ENCODE measurements around the gene PDIA5.
"Not testable (repeated sequence)": the region's sequence is repeated elsewhere in the genome, so short reads cannot be mapped to it uniquely, and the experiment has no call there.

The PDIA5 gene

GRCh38 chr3:123094516-123095313 lies 27.9 kb downstream of the PDIA5 start:
- DNase-seq = no peak

GRCh38 chr3:123096126-123096525 lies 29.3 kb downstream of the PDIA5 start:
- no peak for DNase-seq

DNA sequence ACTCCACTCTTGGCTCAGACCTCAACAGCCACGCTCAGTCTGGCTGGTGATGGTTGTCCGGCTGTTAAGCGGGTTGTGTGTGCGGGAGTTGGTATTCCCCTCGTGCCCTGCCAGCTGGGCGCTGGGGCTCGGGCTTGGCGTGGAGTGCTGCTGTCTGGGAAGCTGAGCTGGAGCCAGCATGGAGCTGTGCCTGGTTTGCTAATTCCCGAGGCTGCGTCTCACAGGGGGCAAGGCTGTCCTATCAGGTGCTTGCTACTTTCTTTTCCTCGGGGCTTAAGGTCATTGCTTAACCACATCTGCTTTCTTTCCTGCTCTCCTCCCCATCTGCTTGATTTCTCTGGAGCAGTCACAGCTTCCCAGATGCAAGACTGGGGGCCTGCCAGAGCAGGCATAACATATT lies 29.9 kb downstream of the PDIA5 start:
- no peak for DNase-seq

GRCh38 chr3:123098426-123099330 lies 31.9 kb downstream of the PDIA5 start:
- no peak for DNase-seq

DNA sequence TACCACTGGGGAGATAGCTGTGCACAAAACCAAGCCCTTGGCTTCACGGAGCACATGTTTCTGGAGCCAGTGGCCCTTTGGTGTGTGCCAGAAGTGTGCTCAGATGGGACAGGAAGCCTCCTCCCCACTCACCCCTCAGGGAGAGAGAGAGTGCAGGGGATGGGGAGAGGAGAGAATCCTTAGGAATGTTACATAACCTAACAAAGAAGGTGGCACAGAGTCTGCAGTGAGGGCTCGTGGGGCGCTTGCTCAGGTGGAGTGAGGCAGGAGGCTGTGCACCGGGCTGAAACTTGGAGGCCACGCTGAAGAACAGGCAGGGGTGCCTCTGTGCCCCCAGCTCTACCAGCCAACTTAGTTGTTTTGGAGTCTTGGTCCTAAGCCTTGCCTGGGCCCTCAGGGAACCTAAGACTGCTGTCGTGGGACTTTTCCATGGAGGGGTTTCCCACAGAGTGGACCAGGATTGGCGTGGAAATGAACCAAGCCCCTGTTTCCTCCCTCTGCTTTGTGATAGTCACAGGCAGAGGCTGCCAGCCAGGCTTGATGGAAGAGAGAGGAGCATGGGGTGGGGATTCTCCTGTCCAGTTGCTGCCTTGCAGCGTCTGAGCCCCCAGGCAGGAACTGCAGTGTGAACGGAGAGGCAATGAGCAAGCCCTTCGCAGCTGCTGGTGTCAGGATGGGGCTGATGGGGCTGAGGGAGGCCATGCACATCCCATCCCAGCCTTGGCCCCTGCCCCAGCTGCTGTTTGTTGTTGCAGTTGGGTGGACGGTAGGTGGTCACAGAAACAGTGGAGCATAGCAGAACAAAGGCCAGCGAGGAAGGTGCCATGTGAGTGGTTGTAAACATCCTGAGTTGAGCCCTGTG lies 32.7 kb downstream of the PDIA5 start:
- no peak for DNase-seq

- DNase-seq = no peak
Measured at GRCh38 chr3:123100193-123100776, 33.5 kb downstream of the PDIA5 start.

- DNase-seq = no peak
Measured at GRCh38 chr3:123102249-123102648, 35.4 kb downstream of the PDIA5 start.

DNA sequence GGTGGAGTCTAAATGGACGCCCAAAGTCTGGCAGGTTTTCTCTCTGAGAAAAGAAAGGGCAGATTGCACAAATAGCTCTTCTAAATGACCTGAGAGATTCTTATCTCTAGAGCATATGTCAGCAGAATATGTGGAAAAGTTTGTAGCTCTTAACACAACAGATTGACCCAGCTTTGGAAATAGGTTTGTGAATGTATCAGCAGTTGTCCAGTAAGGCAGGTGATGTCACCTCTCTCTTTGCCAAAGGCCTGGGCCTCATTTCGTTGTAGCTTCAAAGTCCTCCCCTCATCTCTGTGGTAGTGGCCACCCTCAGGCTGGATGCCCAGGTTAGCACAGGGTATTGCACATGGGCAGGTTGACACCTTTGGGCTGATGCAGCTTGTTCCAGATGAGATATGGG lies 36.0 kb downstream of the PDIA5 start:
- no peak for DNase-seq

DNA sequence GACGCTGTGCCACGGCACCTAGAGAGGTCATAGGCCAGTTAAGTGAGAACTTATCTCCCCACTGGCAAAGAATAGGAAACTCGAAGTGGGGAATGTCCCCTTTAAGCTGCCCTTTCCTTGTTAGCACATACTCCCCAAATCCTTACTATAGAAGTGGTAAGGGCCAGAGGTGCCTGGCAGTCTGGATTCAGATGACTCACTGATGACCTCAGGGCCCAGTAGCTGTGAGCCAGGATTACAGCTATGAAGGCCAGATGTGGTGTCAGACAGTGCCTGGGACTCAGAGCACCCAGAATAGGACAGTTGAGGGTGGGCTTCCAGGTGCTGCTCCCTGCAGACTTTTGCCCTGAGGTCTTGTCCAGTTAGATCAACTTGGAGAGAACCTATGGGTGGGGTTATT lies 37.7 kb downstream of the PDIA5 start:
- DNase-seq = no peak

GRCh38 chr3:123105201-123106189 lies 38.7 kb downstream of the PDIA5 start:
- no peak for DNase-seq

GRCh38 chr3:123110282-123110975 lies 43.6 kb downstream of the PDIA5 start:
- DNase-seq = no peak

- DNase-seq = peak in 1 of 2 experiments; percentile 25
Measured at GRCh38 chr3:123110976-123111615, 44.3 kb downstream of the PDIA5 start.

GRCh38 chr3:123111640-123112039 lies 44.8 kb downstream of the PDIA5 start:
- DNase-seq = no peak

DNA sequence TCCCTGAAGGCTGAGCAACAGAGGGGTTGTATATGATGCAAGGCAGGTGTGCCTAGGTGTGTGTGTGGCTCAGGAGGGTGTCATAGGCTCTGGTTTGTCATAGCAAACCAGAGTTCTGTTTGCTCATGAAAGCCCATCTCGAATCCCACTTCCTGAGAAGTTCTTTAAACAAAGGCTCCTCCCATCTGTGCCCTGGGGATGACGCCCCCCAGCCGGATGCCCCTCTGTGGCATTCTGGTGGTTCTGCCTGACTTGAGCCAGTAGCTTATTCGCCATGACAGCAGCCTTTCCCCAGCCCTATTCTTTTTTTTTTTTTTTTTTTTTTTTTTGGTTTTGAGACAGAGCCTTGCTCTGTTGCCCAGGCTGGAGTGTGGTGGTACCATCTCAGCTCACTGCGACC lies 45.4 kb downstream of the PDIA5 start:
- DNase-seq = no peak

DNA sequence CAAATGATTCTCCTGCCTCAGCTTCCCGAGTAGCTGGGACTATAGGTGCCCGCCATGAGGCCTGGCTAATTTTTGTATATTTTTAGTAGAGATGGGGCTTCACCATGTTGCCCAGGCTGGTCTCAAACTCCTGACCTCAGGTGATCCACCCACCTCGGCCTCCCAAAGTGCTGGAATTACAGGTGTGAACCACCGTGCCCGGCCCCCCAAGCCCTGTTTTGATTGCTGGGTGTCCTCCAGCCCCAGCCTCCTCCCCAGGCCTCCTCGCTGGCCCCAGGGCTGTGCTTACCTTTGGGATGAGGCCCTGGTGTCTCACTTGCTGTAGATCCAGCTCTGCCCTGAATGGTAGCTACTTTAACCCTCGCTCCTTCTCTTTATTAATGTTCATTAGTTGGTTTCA lies 45.8 kb downstream of the PDIA5 start:
- DNase-seq = not testable (repeated sequence)

DNA sequence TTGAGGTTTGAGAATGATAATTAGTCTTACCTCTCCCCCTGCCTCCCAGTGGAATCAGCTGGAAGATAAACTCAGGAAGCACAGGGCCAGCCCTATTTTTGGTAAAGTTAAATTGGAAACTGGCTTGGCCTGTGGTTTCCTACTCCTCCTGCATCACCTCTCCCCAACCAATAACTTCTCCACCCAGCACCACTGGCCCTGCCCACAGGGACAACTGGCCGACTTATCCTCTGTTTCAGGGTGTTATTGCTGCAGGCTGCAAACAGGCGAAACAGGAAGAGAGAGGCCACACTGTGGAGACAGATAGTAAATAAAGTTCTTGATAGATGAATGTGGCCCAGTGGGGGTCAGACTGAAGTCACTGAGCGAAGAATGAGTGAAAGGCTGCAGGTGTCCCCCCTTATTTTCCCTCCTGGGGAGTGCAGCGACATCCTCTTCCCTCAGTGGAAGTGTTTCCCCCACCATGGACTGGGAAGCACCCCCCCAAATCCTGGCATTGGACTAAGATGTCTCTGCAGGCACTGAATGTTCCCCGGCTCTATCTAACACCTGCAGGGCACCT lies 47.1 kb downstream of the PDIA5 start:
- DNase-seq = no peak

DNA sequence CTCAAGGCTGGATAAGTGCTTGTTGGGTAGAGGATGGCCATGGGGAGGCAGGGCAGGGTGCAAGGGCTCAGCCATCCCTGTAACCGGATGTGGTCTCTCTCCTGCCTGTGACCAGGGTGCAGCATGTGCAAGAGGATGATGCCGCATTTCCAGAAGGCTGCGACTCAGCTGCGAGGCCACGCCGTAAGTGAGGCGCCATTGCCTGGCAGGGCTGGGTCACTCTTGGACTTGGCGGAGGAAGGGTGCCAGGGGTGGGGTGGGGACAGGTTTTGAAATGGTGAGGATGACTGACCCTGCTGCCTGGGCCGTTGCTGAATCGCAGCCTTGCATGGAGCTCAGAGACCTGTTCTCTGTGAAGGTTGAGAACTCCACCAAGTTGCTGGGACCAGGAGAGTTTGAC lies 49.3 kb downstream of the PDIA5 start:
- no peak for DNase-seq

DNA sequence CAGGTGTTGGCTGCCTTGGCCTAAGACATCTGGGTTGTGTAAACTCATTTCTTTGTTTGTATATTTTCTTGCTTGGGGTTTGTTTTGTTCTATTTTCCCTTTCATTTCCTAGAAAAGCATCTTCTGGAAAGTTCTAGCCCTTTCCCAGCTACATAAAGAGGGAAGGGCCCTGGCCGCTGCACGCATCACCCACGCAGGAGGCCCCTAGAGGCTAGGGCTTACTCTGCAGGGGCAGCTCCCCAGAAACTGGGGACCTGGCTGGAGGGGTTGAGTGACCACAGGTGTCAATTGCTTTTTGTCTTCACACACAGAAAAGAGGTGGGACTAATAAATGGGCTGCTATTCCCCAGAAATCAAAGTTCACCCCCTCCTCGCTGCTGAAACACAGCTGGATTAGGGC lies 52.6 kb downstream of the PDIA5 start:
- DNase-seq = no peak

DNA sequence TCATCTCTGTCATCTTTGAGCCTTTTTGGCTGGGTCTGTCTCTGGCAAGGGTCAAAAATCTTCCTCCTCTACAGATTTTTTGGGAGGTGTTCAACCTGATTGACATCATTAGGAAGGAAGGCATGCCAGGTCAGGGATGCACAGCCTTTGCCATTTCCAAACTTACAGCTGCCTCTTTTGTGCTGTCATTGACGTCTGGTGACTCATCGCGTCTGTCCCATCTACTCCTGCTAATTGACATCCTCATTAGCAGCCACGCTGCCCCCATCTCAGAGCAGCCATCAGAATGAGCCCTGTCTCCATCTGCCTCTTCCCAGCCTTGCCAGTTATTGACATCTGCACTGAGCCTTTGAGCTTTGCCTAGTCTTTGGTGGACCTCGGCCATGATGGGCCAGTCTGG lies 53.0 kb downstream of the PDIA5 start:
- no peak for DNase-seq

DNA sequence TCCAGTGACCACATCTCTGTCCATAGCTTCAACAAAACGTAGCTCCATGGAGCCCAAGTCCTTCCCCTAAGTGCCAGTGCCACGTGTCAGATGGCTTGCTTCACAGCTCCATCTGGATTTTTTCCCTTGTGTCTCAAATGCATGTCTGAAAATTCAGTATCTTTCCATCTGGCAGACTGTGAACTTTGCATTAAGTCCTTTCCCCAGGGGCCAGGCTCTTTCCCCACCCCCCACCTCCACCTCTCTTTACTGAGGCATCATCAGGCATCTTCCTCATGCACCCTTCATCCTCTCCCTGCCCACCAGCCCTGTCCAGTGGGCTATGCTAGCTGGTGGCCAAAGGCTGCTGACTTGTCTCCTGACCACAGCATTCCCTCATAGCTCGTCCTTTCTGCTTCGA lies 53.7 kb downstream of the PDIA5 start:
- no peak for DNase-seq
